H1 (cell line): Measurements from ENCODE around the gene ZFAND3. TPM values are rescaled to one million over a fixed set of nuclear protein-coding genes. Genes with fewer than 3 reads are reported as not detected.

Experiments used
- CTCF ChIA-PET: fragments of 300-600 bp; sonication (Branson Sonifier 250); formaldehyde crosslinking; loops from one replicate; lab custom pipeline; 2021; ENCODE audit not compliant: partially characterized antibody; lab: Charles Lee
- POLR2A ChIA-PET: fragments of 300-600 bp; sonication (Branson Sonifier 250); formaldehyde crosslinking; loops from one replicate; lab custom pipeline; 2021; ENCODE audit warnings: inconsistent platforms; ENCODE audit not compliant: partially characterized antibody; lab: Charles Lee
- DNase-seq, 2 experiments: peaks; one replicate each; pipeline versions ENCODE4 v3.0.0 to v3.0.0-alpha.2; 2010 to 2022; ENCODE audit warnings: low spot score in 2 of 2, low read depth in 1 of 2, mixed read lengths in 1 of 2
- FAIRE-seq: peaks from 2 replicates; lab custom pipeline; 2011; peaks lifted over from hg19 to GRCh38; lab: Jason Lieb, UNC
- H2AFZ ChIP-seq: 2 replicates; pipeline ENCODE4 v1.8.1; 2012; ENCODE audit warnings: low read length, inconsistent platforms
- H2AK5ac ChIP-seq: 2 replicates; pipeline ENCODE4 v1.6.1; 2013; ENCODE audit warnings: low read depth, low read length
- H2BK120ac ChIP-seq: replicated peaks from 2 replicates; pipeline ENCODE3; 2013; ENCODE audit warnings: low read depth, low read length, inconsistent platforms
- H2BK12ac ChIP-seq: 2 replicates; pipeline ENCODE4 v1.6.1; 2013; ENCODE audit warnings: low read depth, low read length
- H2BK15ac ChIP-seq: 2 replicates; pipeline ENCODE4 v1.6.1; 2013; ENCODE audit warnings: low read length
- H2BK20ac ChIP-seq: 2 replicates; pipeline ENCODE4 v1.6.1; 2013; ENCODE audit warnings: low read length
- H2BK5ac ChIP-seq: 2 replicates; pipeline ENCODE4 v1.6.1; 2013; ENCODE audit warnings: low read depth, low read length
- H3K14ac ChIP-seq: 2 replicates; pipeline ENCODE4 v1.6.1; 2013; ENCODE audit warnings: inconsistent platforms; ENCODE audit not compliant: insufficient read length
- H3K18ac ChIP-seq: 2 replicates; pipeline ENCODE4 v1.6.1; 2013; ENCODE audit warnings: low read length; ENCODE audit errors: extremely low read depth
- H3K23ac ChIP-seq: 2 replicates; pipeline ENCODE4 v1.6.1; 2013; ENCODE audit warnings: inconsistent platforms; ENCODE audit not compliant: insufficient read length
- H3K23me2 ChIP-seq: 2 replicates; pipeline ENCODE4 v1.6.1; 2013; ENCODE audit warnings: low read depth, low read length
- H3K27ac ChIP-seq: 2 replicates; pipeline ENCODE4 v1.6.1; 2011; ENCODE audit warnings: low read depth, low read length, inconsistent platforms
- H3K27me3 ChIP-seq, 4 experiments: replicated peaks in 1 of 4; 1 replicate in 1 of 4; 2 replicates in 3 of 4; pipeline versions ENCODE4 v1.6.1 to v1.8.1; 2011 to 2013; ENCODE audit warnings: low read length in 3 of 4, mild to moderate bottlenecking in 3 of 4, inconsistent platforms in 2 of 4, mixed read lengths in 2 of 4, moderate library complexity in 1 of 4; ENCODE audit not compliant: control insufficient read depth in 3 of 4, insufficient read depth in 3 of 4; ENCODE audit errors: extremely low read depth in 1 of 4
- H3K36me3 ChIP-seq, 4 experiments: 2 replicates each; pipeline versions ENCODE4 v1.6.1 to v1.8.1; 2011 to 2013; ENCODE audit warnings: mild to moderate bottlenecking in 4 of 4, low read length in 3 of 4, moderate library complexity in 2 of 4, control low read depth in 1 of 4, inconsistent platforms in 1 of 4; ENCODE audit not compliant: insufficient read depth in 4 of 4, control insufficient read depth in 2 of 4
- H3K4ac ChIP-seq: replicated peaks from 2 replicates; pipeline ENCODE3; 2013; ENCODE audit warnings: low read length, low read depth, mixed read lengths, inconsistent platforms; ENCODE audit not compliant: insufficient read length
- H3K4me1 ChIP-seq, 4 experiments: replicated peaks in 1 of 4; 1 replicate in 1 of 4; 2 replicates in 3 of 4; pipeline versions ENCODE4 v1.6.1 to v1.8.1; 2011 to 2013; ENCODE audit warnings: low read length in 3 of 4, inconsistent platforms in 2 of 4, mixed read lengths in 1 of 4; ENCODE audit not compliant: insufficient read depth in 4 of 4, control insufficient read depth in 3 of 4
- H3K4me2 ChIP-seq, 2 experiments: 2 replicates each; pipeline versions ENCODE4 v1.6.1 to v1.8.1; 2011 to 2013; ENCODE audit warnings: low read depth in 2 of 2, low read length in 2 of 2, control low read depth in 1 of 2, inconsistent platforms in 1 of 2, mild to moderate bottlenecking in 1 of 2; ENCODE audit not compliant: insufficient read depth in 1 of 2
- H3K4me3 ChIP-seq, 4 experiments: fragments of 200-600, 300-600 bp in 1 of 4; sonication (generic), shearing (Covaris generic), sonication (Bioruptor Twin) in 1 of 4; 2 replicates each; pipeline versions ENCODE4 v1.5.1 to v1.8.1; 2011 to 2016; ENCODE audit warnings: low read length in 4 of 4, low read depth in 3 of 4, control low read depth in 2 of 4, inconsistent platforms in 2 of 4, mild to moderate bottlenecking in 2 of 4, mixed read lengths in 1 of 4, moderate library complexity in 1 of 4; ENCODE audit not compliant: insufficient read depth in 2 of 4; ENCODE audit errors: extremely low read depth in 1 of 4
- H3K56ac ChIP-seq: replicated peaks from 2 replicates; pipeline ENCODE3; 2013; ENCODE audit warnings: low read depth, mild to moderate bottlenecking, mixed read lengths, low read length, inconsistent platforms; ENCODE audit not compliant: insufficient read length
- H3K79me1 ChIP-seq: 2 replicates; pipeline ENCODE4 v1.6.1; 2013; ENCODE audit warnings: low read depth, low read length, control low read depth
- H3K79me2 ChIP-seq, 2 experiments: 2 replicates each; pipeline versions ENCODE4 v1.6.1 to v1.8.1; 2012 to 2013; ENCODE audit warnings: low read length in 2 of 2, mild to moderate bottlenecking in 2 of 2, inconsistent platforms in 1 of 2; ENCODE audit not compliant: insufficient read depth in 2 of 2, control insufficient read depth in 1 of 2
- H3K9ac ChIP-seq, 4 experiments: replicated peaks in 1 of 4; 1 replicate in 1 of 4; 2 replicates in 3 of 4; pipeline versions ENCODE4 v1.6.1 to v1.8.1; 2011 to 2013; ENCODE audit warnings: low read depth in 3 of 4, low read length in 3 of 4, control low read depth in 2 of 4, mild to moderate bottlenecking in 2 of 4, moderate library complexity in 2 of 4, inconsistent platforms in 1 of 4; ENCODE audit errors: extremely low read depth in 1 of 4
- H3K9me3 ChIP-seq, 2 experiments: 2 replicates each; pipeline versions ENCODE4 v1.6.1 to v1.8.1; 2012 to 2013; ENCODE audit warnings: mild to moderate bottlenecking in 2 of 2, moderate library complexity in 2 of 2, control low read depth in 1 of 2, inconsistent platforms in 1 of 2, low read depth in 1 of 2, low read length in 1 of 2, mixed read lengths in 1 of 2; ENCODE audit not compliant: insufficient read depth in 2 of 2
- H4K20me1 ChIP-seq, 2 experiments: replicated peaks in 1 of 2; 2 replicates each; pipeline versions ENCODE3 to v1.8.1; 2011 to 2013; ENCODE audit warnings: inconsistent platforms in 2 of 2, low read length in 2 of 2, mild to moderate bottlenecking in 1 of 2; ENCODE audit not compliant: insufficient read depth in 2 of 2, control insufficient read depth in 1 of 2
- H4K5ac ChIP-seq: 2 replicates; pipeline ENCODE4 v1.6.1; 2013; ENCODE audit warnings: low read length, low read depth, mixed read lengths, inconsistent platforms; ENCODE audit not compliant: insufficient read length
- H4K8ac ChIP-seq: 2 replicates; pipeline ENCODE4 v1.8.0; 2013; ENCODE audit warnings: mild to moderate bottlenecking, moderate library complexity, low read length, inconsistent platforms; ENCODE audit not compliant: insufficient read depth; ENCODE audit errors: extremely low read depth
- H4K91ac ChIP-seq: replicated peaks from 2 replicates; pipeline ENCODE3; 2013; ENCODE audit warnings: low read length, mixed read lengths, inconsistent platforms; ENCODE audit not compliant: insufficient read length
- CEBPB ChIP-seq: IDR thresholded peaks from 2 replicates; pipeline ENCODE4 v1.6.1; 2012; ENCODE audit warnings: low read depth, low read length
- GTF2F1 ChIP-seq: IDR thresholded peaks from 2 replicates; pipeline ENCODE4 v1.6.1; 2012; ENCODE audit warnings: low read depth, low read length, improper control_type of control experiment, borderline replicate concordance
- KDM4A ChIP-seq: IDR thresholded peaks from one replicate; pipeline ENCODE4 v1.7.1; 2012; ENCODE audit warnings: low read depth, mild to moderate bottlenecking, moderate library complexity, low read length, inconsistent platforms; ENCODE audit not compliant: severe bottlenecking
- PHF8 ChIP-seq: fragments of 200-600 bp; sonication (generic); conservative IDR thresholded peaks from 2 replicates; pipeline ENCODE4 v1.7.1; 2012; ENCODE audit warnings: low read depth, mild to moderate bottlenecking, inconsistent platforms, low read length, moderate library complexity
- RBBP5 ChIP-seq: IDR thresholded peaks from 2 replicates; pipeline ENCODE4 v1.7.1; 2012; ENCODE audit warnings: low read depth, mild to moderate bottlenecking, inconsistent platforms, low read length, moderate library complexity, borderline replicate concordance
- YY1 ChIP-seq: IDR thresholded peaks from 2 replicates; pipeline ENCODE4 v1.6.1; 2011; ENCODE audit warnings: low read depth, mild to moderate bottlenecking, low read length
- WGBS, 2 experiments: shearing (Covaris generic) in 1 of 2; methylation state at CpG; one replicate each; pipeline versions ENCODE4 v1.1.6 to v1.1.7; 2013 to 2015; ENCODE audit warnings: low lambda C conversion rate in 2 of 2, mixed read lengths in 2 of 2, inconsistent platforms in 1 of 2, low coverage in 1 of 2, missing lambda C conversion rate in 1 of 2; ENCODE audit not compliant: insufficient replicate concordance in 2 of 2, insufficient coverage in 1 of 2, insufficient read length in 1 of 2; ENCODE audit errors: extremely low coverage in 1 of 2, missing lambda C conversion rate in 1 of 2; 5-methylcytosine and 5-hydroxymethylcytosine counted together
- polyA plus RNA-seq, 7 experiments: library from polyadenylated mRNA; depleted of rRNA in 3 of 7; stranded (reverse) in 5 of 7; unstranded in 2 of 7; fragments of >200 nt in 5 of 7; fragments of 200-250 nt in 2 of 7; gene quantifications; 1 replicate in 5 of 7; 2 replicates in 1 of 7; 4 replicates in 1 of 7; pipeline versions ENCODE4 v1.2.1 to v1.2.3, GENCODE V29; 2011 to 2013; ENCODE audit warnings: missing spikeins in 2 of 7, mixed read lengths in 2 of 7
- total RNA-seq: library from RNA; stranded (reverse); fragmentation: NEBNext Ultra II Directional; extraction: Animal tissue kit (Norgen Biotek cat#: 25700); gene quantifications from 2 replicates; pipeline ENCODE4 v1.2.1, GENCODE V29; 2021

The ZFAND3 gene
- total and polyA plus RNA-seq, 2 of the 8 experiments (the other 6 are each of a cell fraction or from before 2014, with no cell fraction given), result 13.0 to 51.3 TPM

GRCh38 chr6:37865504-37865903, 46.0 kb downstream of the ZFAND3 start:
- H3K36me3 ChIP-seq, result no peaks in the 10 kb centered on the region; a peak in 1 of 8 replicates
- no peak overlapping the region for H3K14ac ChIP-seq
- no peak overlapping the region for H3K4ac ChIP-seq
- no peak overlapping the region for H2BK12ac ChIP-seq
- no peak overlapping the region for H4K91ac ChIP-seq
- H2BK120ac ChIP-seq, result no peak overlapping the region
- H3K23ac ChIP-seq, result no peak overlapping the region
- DNase-seq (no peak), FAIRE-seq (no peak)
- peaks cover 3% of the 10 kb centered on the region; the same call in 1 of the 2 replicates for H3K79me1 ChIP-seq
- H3K27ac ChIP-seq, result no peak overlapping the region
- peaks cover 3 to 92% of the 10 kb centered on the region in 2 experiments; a peak in 3 of 4 replicates for H3K79me2 ChIP-seq
- TF ChIP-seq KDM4A (no peak), GTF2F1 (no peak), RBBP5 (no peak), PHF8 (no peak), CEBPB (no peak), YY1 (no peak)
- ChIA-PET CTCF (interaction anchor here (0.8 to 1.4 kb wide), 5 partner anchors 9 to 124 kb away, joined by 3 to 4 read pairs (median 3); no protein-coding TSS in a partner anchor), POLR2A (interaction anchor here (0.6 to 1.2 kb wide), 2 partner anchors 13 to 39 kb away, joined by 3 to 7 read pairs; no protein-coding TSS in a partner anchor)
- no peak overlapping the region for H2BK15ac ChIP-seq
- H3K4me3 ChIP-seq, result no peak overlapping the region
- no peak overlapping the region for H3K4me2 ChIP-seq
- peaks cover 14 to 24% of the 10 kb centered on the region in 2 experiments for H4K20me1 ChIP-seq
- no peak overlapping the region for H4K5ac ChIP-seq
- WGBS, 2 experiments, result 91% methylated on average over 5 of the region's 5 CpGs; no CpG with 5 or more reads in 1 of the 2 experiments
- H2AK5ac ChIP-seq, result no peak overlapping the region
- no peak overlapping the region for H2BK5ac ChIP-seq
- no peak overlapping the region for H4K8ac ChIP-seq
- no peaks in the 10 kb centered on the region for H3K9me3 ChIP-seq
- H3K56ac ChIP-seq, result no peak overlapping the region
- peaks cover 0 to 6% (median 1%) of the 10 kb centered on the region in 4 experiments; a peak in 4 of 7 replicates for H3K4me1 ChIP-seq
- no peak overlapping the region for H2AFZ ChIP-seq
- H2BK20ac ChIP-seq, result no peak overlapping the region
- no peak overlapping the region for H3K9ac ChIP-seq
- no peaks in the 10 kb centered on the region for H3K23me2 ChIP-seq
- H3K27me3 ChIP-seq, result no peaks in the 10 kb centered on the region
- no peak overlapping the region for H3K18ac ChIP-seq
